ENCODE data around the gene DIPK1A.

GRCh38 chr1:92877081-92877711 lies 84.1 kb downstream of the DIPK1A start:
- TF ChIP-seq, protein P1, sequence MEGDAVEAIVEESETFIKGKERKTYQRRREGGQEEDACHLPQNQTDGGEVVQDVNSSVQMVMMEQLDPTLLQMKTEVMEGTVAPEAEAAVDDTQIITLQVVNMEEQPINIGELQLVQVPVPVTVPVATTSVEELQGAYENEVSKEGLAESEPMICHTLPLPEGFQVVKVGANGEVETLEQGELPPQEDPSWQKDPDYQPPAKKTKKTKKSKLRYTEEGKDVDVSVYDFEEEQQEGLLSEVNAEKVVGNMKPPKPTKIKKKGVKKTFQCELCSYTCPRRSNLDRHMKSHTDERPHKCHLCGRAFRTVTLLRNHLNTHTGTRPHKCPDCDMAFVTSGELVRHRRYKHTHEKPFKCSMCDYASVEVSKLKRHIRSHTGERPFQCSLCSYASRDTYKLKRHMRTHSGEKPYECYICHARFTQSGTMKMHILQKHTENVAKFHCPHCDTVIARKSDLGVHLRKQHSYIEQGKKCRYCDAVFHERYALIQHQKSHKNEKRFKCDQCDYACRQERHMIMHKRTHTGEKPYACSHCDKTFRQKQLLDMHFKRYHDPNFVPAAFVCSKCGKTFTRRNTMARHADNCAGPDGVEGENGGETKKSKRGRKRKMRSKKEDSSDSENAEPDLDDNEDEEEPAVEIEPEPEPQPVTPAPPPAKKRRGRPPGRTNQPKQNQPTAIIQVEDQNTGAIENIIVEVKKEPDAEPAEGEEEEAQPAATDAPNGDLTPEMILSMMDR (IDR thresholded peaks at IDR 0.05): no peak
- TF ChIP-seq EP300 (IDR thresholded peaks at IDR 0.05): no peak
- no peak for TF ChIP-seq POLR2A (IDR thresholded peaks at IDR 0.05)
